Measurements from ENCODE around the gene SEC31A.
"Not testable (repeated sequence)": the region's sequence is repeated elsewhere in the genome, so short reads cannot be mapped to it uniquely, and the experiment has no call there.

DNA sequence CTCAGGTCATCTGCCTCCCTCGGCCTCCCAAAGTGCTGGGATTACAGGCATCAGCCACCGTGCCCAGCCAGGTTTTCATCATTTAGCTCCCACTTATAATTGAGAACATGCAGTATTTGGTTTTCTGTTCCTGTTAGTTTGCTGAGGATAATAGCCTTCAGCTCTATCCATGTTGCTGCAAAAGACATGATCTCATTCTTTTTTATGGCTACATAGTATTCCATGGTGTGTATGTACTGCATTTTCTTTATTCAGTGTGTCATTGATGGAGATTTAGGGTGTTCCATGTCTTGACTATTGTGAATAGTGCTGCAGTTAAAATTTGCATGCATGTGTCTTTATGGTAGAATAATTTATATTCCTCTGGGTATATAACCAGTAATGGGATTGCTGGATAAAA lies 23.0 kb upstream of the SEC31A start:
- TF ChIP-seq, protein P1, sequence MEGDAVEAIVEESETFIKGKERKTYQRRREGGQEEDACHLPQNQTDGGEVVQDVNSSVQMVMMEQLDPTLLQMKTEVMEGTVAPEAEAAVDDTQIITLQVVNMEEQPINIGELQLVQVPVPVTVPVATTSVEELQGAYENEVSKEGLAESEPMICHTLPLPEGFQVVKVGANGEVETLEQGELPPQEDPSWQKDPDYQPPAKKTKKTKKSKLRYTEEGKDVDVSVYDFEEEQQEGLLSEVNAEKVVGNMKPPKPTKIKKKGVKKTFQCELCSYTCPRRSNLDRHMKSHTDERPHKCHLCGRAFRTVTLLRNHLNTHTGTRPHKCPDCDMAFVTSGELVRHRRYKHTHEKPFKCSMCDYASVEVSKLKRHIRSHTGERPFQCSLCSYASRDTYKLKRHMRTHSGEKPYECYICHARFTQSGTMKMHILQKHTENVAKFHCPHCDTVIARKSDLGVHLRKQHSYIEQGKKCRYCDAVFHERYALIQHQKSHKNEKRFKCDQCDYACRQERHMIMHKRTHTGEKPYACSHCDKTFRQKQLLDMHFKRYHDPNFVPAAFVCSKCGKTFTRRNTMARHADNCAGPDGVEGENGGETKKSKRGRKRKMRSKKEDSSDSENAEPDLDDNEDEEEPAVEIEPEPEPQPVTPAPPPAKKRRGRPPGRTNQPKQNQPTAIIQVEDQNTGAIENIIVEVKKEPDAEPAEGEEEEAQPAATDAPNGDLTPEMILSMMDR (IDR thresholded peaks at IDR 0.05), result not testable (repeated sequence)
- TF ChIP-seq EP300 (IDR thresholded peaks at IDR 0.05), result not testable (repeated sequence)
